HepG2 (cell line): Measurements from ENCODE around the gene MED25. TPM values are rescaled to one million over a fixed set of nuclear protein-coding genes. Genes with fewer than 3 reads are reported as not detected.

Experiments used
- ARID2 ChIP-seq: sonication (generic); formaldehyde crosslinking; IDR thresholded peaks from 2 replicates; pipeline ENCODE4 v1.8.1; 2022; ENCODE audit warnings: mild to moderate bottlenecking, missing genetic modification reagents, borderline replicate concordance
- CEBPB ChIP-seq: IDR thresholded peaks from 2 replicates; pipeline ENCODE4 v1.6.1; 2011; ENCODE audit warnings: low read depth, low read length, improper control_type of control experiment, borderline replicate concordance
- KDM2A ChIP-seq: sonication (generic); formaldehyde crosslinking; IDR thresholded peaks from 2 replicates; pipeline ENCODE4 v1.4.0; 2020; ENCODE audit warnings: low read depth, missing genetic modification reagents, borderline replicate concordance
- MED1 ChIP-seq: sonication (generic); formaldehyde crosslinking; IDR thresholded peaks from 2 replicates; pipeline ENCODE4 v1.4.0; 2020; ENCODE audit warnings: missing genetic modification reagents
- NFE2 ChIP-seq: sonication (generic); formaldehyde crosslinking; IDR thresholded peaks from 2 replicates; pipeline ENCODE4 v1.4.0; 2020; ENCODE audit warnings: missing genetic modification reagents
- NR2F1 ChIP-seq, 2 experiments: fragments of 450-650 bp in 1 of 2; formaldehyde crosslinking in 1 of 2; IDR thresholded peaks; 2 replicates each; pipeline versions ENCODE4 v1.5.0 to v1.6.1; 2016 to 2020; ENCODE audit warnings: mild to moderate bottlenecking in 1 of 2, missing compliant biosample characterization in 1 of 2, missing genetic modification reagents in 1 of 2, moderate library complexity in 1 of 2
- PRMT3 ChIP-seq: sonication (generic); formaldehyde crosslinking; IDR thresholded peaks from 2 replicates; pipeline ENCODE4 v1.8.1; 2022; ENCODE audit warnings: low read depth, mild to moderate bottlenecking, moderate library complexity, missing genetic modification reagents, borderline replicate concordance
- SYNCRIP ChIP-seq: fragments of 200-400 bp; formaldehyde crosslinking; IDR thresholded peaks from 2 replicates; pipeline ENCODE4 v1.6.1; 2018; ENCODE audit warnings: mild to moderate bottlenecking, low read depth, low read length; ENCODE audit not compliant: insufficient read depth
- ZBTB1 ChIP-seq: sonication (generic); formaldehyde crosslinking; IDR thresholded peaks from 2 replicates; pipeline ENCODE4 v1.4.0; 2020; ENCODE audit warnings: missing genetic modification reagents, borderline replicate concordance
- ZNF264 ChIP-seq: sonication (generic); formaldehyde crosslinking; IDR thresholded peaks from 2 replicates; pipeline ENCODE4 v1.4.0; 2020; ENCODE audit warnings: missing genetic modification reagents
- ZNF501 ChIP-seq: sonication (generic); formaldehyde crosslinking; IDR thresholded peaks from 2 replicates; pipeline ENCODE4 v1.5.1; 2020; ENCODE audit warnings: mild to moderate bottlenecking, moderate library complexity, missing genetic modification reagents
- ZNF670 ChIP-seq: sonication (generic); formaldehyde crosslinking; IDR thresholded peaks from 2 replicates; pipeline ENCODE4 v1.8.0; 2022; ENCODE audit warnings: mild to moderate bottlenecking, missing genetic modification reagents, borderline replicate concordance
- ZNF720 ChIP-seq: sonication (generic); formaldehyde crosslinking; IDR thresholded peaks from 2 replicates; pipeline ENCODE4 v1.4.0; 2020; ENCODE audit warnings: missing genetic modification reagents
- ZNF780A ChIP-seq: sonication (generic); formaldehyde crosslinking; IDR thresholded peaks from 2 replicates; pipeline ENCODE4 v1.8.0; 2022; ENCODE audit warnings: mild to moderate bottlenecking, missing genetic modification reagents, moderate library complexity
- ZNF781 ChIP-seq: sonication (generic); formaldehyde crosslinking; IDR thresholded peaks from 2 replicates; pipeline ENCODE4 v1.5.1; 2020; ENCODE audit warnings: borderline replicate concordance, mild to moderate bottlenecking, missing genetic modification reagents; ENCODE audit errors: not compliant biosample characterization
- ZSCAN25 ChIP-seq: sonication (generic); formaldehyde crosslinking; IDR thresholded peaks from 2 replicates; pipeline ENCODE4 v1.8.0; 2022; ENCODE audit warnings: mild to moderate bottlenecking, missing genetic modification reagents
- polyA plus RNA-seq, 8 experiments: library from polyadenylated mRNA; depleted of rRNA in 3 of 8; stranded (reverse) in 7 of 8; unstranded in 1 of 8; fragments of >200 nt; fragmentation: Illumina TruSeq in 4 of 8; extraction: Trizol in 4 of 8; gene quantifications; 2 replicates each; pipeline versions ENCODE4 v1.2.1 to v1.2.3, GENCODE V29; 2011 to 2016; ENCODE audit warnings: low read depth in 4 of 8, missing spikeins in 1 of 8, mixed read lengths in 1 of 8; ENCODE audit not compliant: insufficient read depth in 1 of 8
- total RNA-seq, 5 experiments: library from RNA; depleted of rRNA; stranded (reverse); fragments of >200 nt; fragmentation: Illumina TruSeq; extraction: Trizol; gene quantifications; 2 replicates each; pipeline ENCODE4 v1.2.3, GENCODE V29; 2016; ENCODE audit warnings: low read depth in 1 of 5
- TF ChIP-seq, protein P1 (sequence below): IDR thresholded peaks from 2 replicates; pipeline ENCODE4 v1.6.1; 2016; ENCODE audit warnings: mild to moderate bottlenecking, missing biosample characterization, missing genetic modification reagents
- TF ChIP-seq, protein P2 (sequence below): sonication (generic); formaldehyde crosslinking; IDR thresholded peaks from 2 replicates; pipeline ENCODE4 v1.5.1; 2020; ENCODE audit warnings: missing genetic modification reagents, mild to moderate bottlenecking, borderline replicate concordance
- TF ChIP-seq, protein P3 (sequence below): sonication (generic); formaldehyde crosslinking; IDR thresholded peaks from 2 replicates; pipeline ENCODE4 v1.8.0; 2023; ENCODE audit warnings: mild to moderate bottlenecking, missing genetic modification reagents
- TF ChIP-seq, protein P4 (sequence below): IDR thresholded peaks from 2 replicates; pipeline ENCODE4 v1.6.1; 2012; ENCODE audit warnings: low read depth, low read length, improper control_type of control experiment
- TF ChIP-seq, protein P5 (sequence below): sonication (generic); formaldehyde crosslinking; IDR thresholded peaks from 2 replicates; pipeline ENCODE4 v1.9.0; 2021; ENCODE audit warnings: missing genetic modification reagents, mild to moderate bottlenecking, borderline replicate concordance

The MED25 gene
- total and polyA plus RNA-seq, 2 of the 13 experiments (the other 11 are each of a cell fraction or from before 2014, with no cell fraction given), result 11.1 to 15.1 TPM

DNA sequence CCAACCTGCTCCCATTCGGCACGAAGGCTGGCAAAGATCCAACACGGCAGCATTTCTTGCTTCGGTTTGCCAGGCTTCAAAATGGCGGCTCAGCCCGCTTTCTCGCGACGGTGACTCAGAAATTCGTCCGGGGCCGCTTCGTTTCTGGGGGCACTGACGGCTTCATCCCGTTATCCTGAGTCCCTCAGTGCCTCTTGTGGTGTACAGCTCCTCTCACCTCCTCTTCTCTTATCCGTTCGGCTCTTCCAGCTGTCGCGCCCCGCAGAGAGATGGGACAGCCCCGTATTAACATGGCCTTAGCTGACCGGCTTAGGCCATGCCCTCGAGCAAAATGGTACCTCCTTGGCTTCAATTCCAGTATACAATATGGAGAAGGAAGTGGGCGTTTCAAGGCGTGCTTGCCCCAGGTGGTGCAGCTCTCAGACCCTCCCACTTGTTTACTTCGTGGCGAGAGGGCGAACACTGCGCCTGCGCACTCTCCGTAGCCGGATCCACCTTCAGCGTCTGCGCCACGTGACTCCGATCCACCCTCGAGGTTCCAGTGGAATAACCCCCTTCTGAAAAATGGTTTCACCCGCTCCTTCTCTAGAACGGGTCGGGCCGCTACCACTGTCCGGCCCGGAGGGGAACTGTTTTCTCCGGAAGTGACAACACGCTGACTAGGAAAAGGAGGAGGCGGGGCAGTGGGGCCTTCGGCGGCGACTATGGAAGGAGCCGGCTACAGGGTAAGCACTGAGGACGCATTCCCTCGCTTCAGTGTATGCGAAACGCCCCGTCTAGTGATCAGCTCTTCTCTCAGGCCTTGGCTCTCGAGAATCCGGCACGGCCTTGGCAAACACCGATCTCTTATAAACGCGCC lies 59.2 kb downstream of the MED25 start, which contains the start of the genes AKT1S1 and TBC1D17 (continued):
- TF ChIP-seq SYNCRIP (no peak), ZNF264 (CRISPR knock-in tag) (no peak; the same call in 1 of the 2 replicates), ZNF781 (CRISPR knock-in tag) (no peak), ZNF670 (CRISPR knock-in tag) (peak; percentile 60; the same call in 1 of the 2 replicates), ZSCAN25 (CRISPR knock-in tag) (0 out of 2 replicates have a peak, but pooled peaks have one; percentile 13), ZNF720 (no peak), KDM2A (no peak), ZNF501 (CRISPR knock-in tag) (peak; percentile 77; the same call in 1 of the 2 replicates), NR2F1 (CRISPR knock-in tag; IDR thresholded peaks at IDR 0.05) (no peak), MED1 (no peak; the same call in 1 of the 2 replicates), NFE2 (CRISPR knock-in tag) (no peak), CEBPB (no peak), ZNF780A (CRISPR knock-in tag) (no peak), ARID2 (0 out of 2 replicates have a peak, but pooled peaks have one; percentile 11), PRMT3 (CRISPR knock-in tag) (no peak), ZBTB1 (CRISPR knock-in tag) (no peak)
- TF ChIP-seq, protein P1, sequence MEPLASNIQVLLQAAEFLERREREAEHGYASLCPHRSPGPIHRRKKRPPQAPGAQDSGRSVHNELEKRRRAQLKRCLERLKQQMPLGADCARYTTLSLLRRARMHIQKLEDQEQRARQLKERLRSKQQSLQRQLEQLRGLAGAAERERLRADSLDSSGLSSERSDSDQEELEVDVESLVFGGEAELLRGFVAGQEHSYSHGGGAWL (CRISPR knock-in tag), result peak; percentile 41
- TF ChIP-seq, protein P2, sequence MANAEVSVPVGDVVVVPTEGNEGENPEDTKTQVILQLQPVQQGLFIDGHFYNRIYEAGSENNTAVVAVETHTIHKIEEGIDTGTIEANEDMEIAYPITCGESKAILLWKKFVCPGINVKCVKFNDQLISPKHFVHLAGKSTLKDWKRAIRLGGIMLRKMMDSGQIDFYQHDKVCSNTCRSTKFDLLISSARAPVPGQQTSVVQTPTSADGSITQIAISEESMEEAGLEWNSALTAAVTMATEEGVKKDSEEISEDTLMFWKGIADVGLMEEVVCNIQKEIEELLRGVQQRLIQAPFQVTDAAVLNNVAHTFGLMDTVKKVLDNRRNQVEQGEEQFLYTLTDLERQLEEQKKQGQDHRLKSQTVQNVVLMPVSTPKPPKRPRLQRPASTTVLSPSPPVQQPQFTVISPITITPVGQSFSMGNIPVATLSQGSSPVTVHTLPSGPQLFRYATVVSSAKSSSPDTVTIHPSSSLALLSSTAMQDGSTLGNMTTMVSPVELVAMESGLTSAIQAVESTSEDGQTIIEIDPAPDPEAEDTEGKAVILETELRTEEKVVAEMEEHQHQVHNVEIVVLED, result peak; percentile 70; the same call in 1 of the 2 replicates
- TF ChIP-seq, protein P3, sequence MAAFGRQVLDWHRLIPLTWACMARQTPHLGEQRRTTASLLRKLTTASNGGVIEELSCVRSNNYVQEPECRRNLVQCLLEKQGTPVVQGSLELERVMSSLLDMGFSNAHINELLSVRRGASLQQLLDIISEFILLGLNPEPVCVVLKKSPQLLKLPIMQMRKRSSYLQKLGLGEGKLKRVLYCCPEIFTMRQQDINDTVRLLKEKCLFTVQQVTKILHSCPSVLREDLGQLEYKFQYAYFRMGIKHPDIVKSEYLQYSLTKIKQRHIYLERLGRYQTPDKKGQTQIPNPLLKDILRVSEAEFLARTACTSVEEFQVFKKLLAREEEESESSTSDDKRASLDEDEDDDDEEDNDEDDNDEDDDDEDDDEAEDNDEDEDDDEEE (CRISPR knock-in tag), result no peak
- TF ChIP-seq, protein P4, sequence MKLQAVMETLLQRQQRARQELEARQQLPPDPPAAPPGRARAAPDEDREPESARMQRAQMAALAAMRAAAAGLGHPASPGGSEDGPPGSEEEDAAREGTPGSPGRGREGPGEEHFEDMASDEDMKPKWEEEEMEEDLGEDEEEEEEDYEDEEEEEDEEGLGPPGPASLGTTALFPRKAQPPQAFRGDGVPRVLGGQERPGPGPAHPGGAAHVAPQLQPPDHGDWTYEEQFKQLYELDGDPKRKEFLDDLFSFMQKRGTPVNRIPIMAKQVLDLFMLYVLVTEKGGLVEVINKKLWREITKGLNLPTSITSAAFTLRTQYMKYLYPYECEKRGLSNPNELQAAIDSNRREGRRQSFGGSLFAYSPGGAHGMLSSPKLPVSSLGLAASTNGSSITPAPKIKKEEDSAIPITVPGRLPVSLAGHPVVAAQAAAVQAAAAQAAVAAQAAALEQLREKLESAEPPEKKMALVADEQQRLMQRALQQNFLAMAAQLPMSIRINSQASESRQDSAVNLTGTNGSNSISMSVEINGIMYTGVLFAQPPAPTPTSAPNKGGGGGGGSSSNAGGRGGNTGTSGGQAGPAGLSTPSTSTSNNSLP, result no peak
- TF ChIP-seq, protein P5, sequence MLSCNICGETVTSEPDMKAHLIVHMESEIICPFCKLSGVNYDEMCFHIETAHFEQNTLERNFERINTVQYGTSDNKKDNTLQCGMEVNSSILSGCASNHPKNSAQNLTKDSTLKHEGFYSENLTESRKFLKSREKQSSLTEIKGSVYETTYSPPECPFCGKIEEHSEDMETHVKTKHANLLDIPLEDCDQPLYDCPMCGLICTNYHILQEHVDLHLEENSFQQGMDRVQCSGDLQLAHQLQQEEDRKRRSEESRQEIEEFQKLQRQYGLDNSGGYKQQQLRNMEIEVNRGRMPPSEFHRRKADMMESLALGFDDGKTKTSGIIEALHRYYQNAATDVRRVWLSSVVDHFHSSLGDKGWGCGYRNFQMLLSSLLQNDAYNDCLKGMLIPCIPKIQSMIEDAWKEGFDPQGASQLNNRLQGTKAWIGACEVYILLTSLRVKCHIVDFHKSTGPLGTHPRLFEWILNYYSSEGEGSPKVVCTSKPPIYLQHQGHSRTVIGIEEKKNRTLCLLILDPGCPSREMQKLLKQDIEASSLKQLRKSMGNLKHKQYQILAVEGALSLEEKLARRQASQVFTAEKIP (CRISPR knock-in tag), result no peak
